ENCODE measurements around the gene CLEC16A.

DNA sequence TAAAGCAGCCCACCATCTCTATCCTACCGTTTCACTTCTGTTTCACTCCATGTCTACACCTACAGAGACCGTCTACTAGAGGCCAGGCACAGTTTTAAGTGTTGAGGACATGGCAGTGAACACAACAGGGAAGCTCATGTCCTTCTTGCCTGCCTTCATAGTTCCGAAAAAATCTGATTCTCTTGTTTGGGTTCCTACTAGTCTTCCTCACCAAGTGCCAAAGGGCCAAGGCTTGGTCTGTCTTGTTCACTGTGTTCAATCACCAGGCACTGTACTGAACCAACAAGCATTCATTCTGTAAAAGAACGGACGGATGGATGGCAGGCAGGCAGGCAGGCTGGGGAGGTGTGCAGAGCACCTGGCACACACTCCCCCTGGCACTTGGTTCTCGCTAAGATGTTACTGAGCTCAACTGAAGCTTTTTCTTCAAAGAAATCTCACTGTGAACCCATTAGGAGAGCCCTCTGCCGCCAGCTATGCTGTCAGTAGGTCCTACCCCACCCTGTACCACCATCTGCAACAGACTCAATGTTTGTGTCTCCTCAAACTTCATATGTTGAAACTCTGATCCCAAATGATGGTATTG, 4.6 kb upstream of the CLEC16A start:
- TF ChIP-seq POLR2A (IDR thresholded peaks at IDR 0.05; ENCODE audit: low read depth, low read length) (no peak), POLR2AphosphoS5 (IDR thresholded peaks at IDR 0.05; ENCODE audit: low read depth, low read length) (no peak), TAF1 (IDR thresholded peaks at IDR 0.05; ENCODE audit: low read depth, low read length) (no peak), PAX5 (IDR thresholded peaks at IDR 0.05; ENCODE audit: insufficient read depth, low read length, severe bottlenecking) (no peak), SPI1 (IDR thresholded peaks at IDR 0.05; ENCODE audit: low read depth, low read length) (no peak)

All from GM12891 (cell line).